B cell (primary cell): ENCODE measurements around the gene CAT. TPM values are rescaled to one million over a fixed set of nuclear protein-coding genes. Genes with fewer than 3 reads are reported as not detected.

Experiments
- ATAC-seq: fragments of 200-7000 bp; cut with Tn5 transposase; one replicate; pipeline ENCODE4 v1.10.0; 2021; ENCODE audit warnings: low read depth, mild to moderate bottlenecking, moderate number of reproducible peaks, moderate library complexity
- CTCF ChIA-PET: fragments of 350-600 bp; sonication (Branson Sonifier 250); formaldehyde crosslinking; loops from one replicate; lab custom pipeline; 2021; ENCODE audit warnings: antibody characterized with exemption, inconsistent platforms; lab: Charles Lee
- POLR2A ChIA-PET: fragments of 350-600 bp; sonication (Branson Sonifier 250); formaldehyde crosslinking; loops from one replicate; lab custom pipeline; 2021; ENCODE audit warnings: antibody characterized with exemption; lab: Charles Lee
- DNase-seq: peaks from one replicate; pipeline ENCODE4 v3.0.0; 2013
- H2AFZ ChIP-seq: 2 replicates; pipeline ENCODE4 v1.6.1; 2012; ENCODE audit warnings: mild to moderate bottlenecking, low read depth, low read length; ENCODE audit not compliant: insufficient read depth, poor library complexity, severe bottlenecking
- H3K27ac ChIP-seq, 2 donors: 1 replicate in 1 of 2; 2 replicates in 1 of 2; pipeline ENCODE4 v1.5.1; 2012 to 2013; ENCODE audit warnings: low read length in 2 of 2, mild to moderate bottlenecking in 2 of 2, moderate library complexity in 1 of 2
- H3K27me3 ChIP-seq, 4 experiments: fragments of 200-600 bp in 1 of 4; sonication (generic) in 1 of 4; replicated peaks in 1 of 4; 1 replicate in 2 of 4; 2 replicates in 2 of 4; pipeline versions ENCODE4 v1.6.1 to v1.7.0; 2013 to 2016; ENCODE audit warnings: low read length in 3 of 4, mild to moderate bottlenecking in 2 of 4, mixed read lengths in 1 of 4, moderate library complexity in 1 of 4; ENCODE audit not compliant: insufficient read depth in 4 of 4, control insufficient read depth in 3 of 4; ENCODE audit errors: control extremely low read depth in 1 of 4
- H3K36me3 ChIP-seq, 2 experiments: replicated peaks in 1 of 2; 1 replicate in 1 of 2; 2 replicates in 1 of 2; pipeline versions ENCODE4 v1.6.1 to v1.7.1; 2013; ENCODE audit warnings: low read length in 1 of 2; ENCODE audit not compliant: insufficient read depth in 2 of 2, control insufficient read depth in 1 of 2; ENCODE audit errors: control extremely low read depth in 1 of 2, extremely low read depth in 1 of 2
- H3K4me1 ChIP-seq, 2 donors: fragments of 200-600 bp in 1 of 2; sonication (generic) in 1 of 2; 1 replicate in 1 of 2; 2 replicates in 1 of 2; pipeline versions ENCODE4 v1.5.1 to v1.6.1; 2013 to 2017; ENCODE audit warnings: low read length in 2 of 2; ENCODE audit not compliant: control insufficient read depth in 2 of 2, insufficient read depth in 2 of 2
- H3K4me2 ChIP-seq: replicated peaks from 2 replicates; pipeline ENCODE3; 2012; ENCODE audit warnings: mild to moderate bottlenecking, low read depth, low read length; ENCODE audit not compliant: poor library complexity, severe bottlenecking
- H3K4me3 ChIP-seq, 5 experiments: fragments of 200-600 bp in 1 of 5; sonication (generic) in 1 of 5; 1 replicate in 3 of 5; 2 replicates in 2 of 5; pipeline versions ENCODE4 v1.5.1 to v1.7.0; 2011 to 2016; ENCODE audit warnings: low read length in 4 of 5, mild to moderate bottlenecking in 4 of 5, low read depth in 2 of 5, control low read depth in 1 of 5, moderate library complexity in 1 of 5; ENCODE audit not compliant: insufficient read depth in 1 of 5; ENCODE audit errors: control extremely low read depth in 1 of 5, extremely low read depth in 1 of 5
- H3K79me2 ChIP-seq: fragments of 200-600 bp; sonication (generic); one replicate; pipeline ENCODE4 v1.6.0; 2016; ENCODE audit warnings: low read length; ENCODE audit not compliant: control insufficient read depth, insufficient read depth
- H3K9ac ChIP-seq: fragments of 200-600 bp; sonication (generic); 2 replicates; pipeline ENCODE4 v1.6.1; 2017; ENCODE audit warnings: mild to moderate bottlenecking, low read length, moderate library complexity
- H3K9me3 ChIP-seq, 3 donors: one replicate each; pipeline versions ENCODE4 v1.6.1 to v1.7.1; 2013; ENCODE audit warnings: low read length in 2 of 3; ENCODE audit not compliant: control insufficient read depth in 2 of 3, insufficient read depth in 1 of 3; ENCODE audit errors: control extremely low read depth in 1 of 3
- H4K20me1 ChIP-seq: 2 replicates; pipeline ENCODE4 v1.6.0; 2012; ENCODE audit warnings: mild to moderate bottlenecking, low read length; ENCODE audit not compliant: insufficient read depth, control insufficient read depth, poor library complexity, severe bottlenecking
- H3K27ac Mint-ChIP-seq: one replicate; pipeline ENCODE4 v1.8.0; 2021; ENCODE audit warnings: mixed read lengths
- H3K27me3 Mint-ChIP-seq: one replicate; pipeline ENCODE4 v1.8.0; 2021; ENCODE audit warnings: mixed read lengths
- H3K4me1 Mint-ChIP-seq: one replicate; pipeline ENCODE4 v1.8.0; 2021; ENCODE audit warnings: mixed read lengths
- H3K4me3 Mint-ChIP-seq: one replicate; pipeline ENCODE4 v1.8.0; 2021; ENCODE audit warnings: mixed read lengths
- H3K9me3 Mint-ChIP-seq: one replicate; pipeline ENCODE4 v1.8.0; 2022; ENCODE audit warnings: mixed read lengths; ENCODE audit not compliant: insufficient read depth
- EZH2 ChIP-seq: IDR thresholded peaks from 2 replicates; pipeline ENCODE4 v1.6.1; 2012; ENCODE audit warnings: borderline replicate concordance, low read depth, mild to moderate bottlenecking, moderate library complexity, low read length; ENCODE audit not compliant: insufficient read depth, poor library complexity, severe bottlenecking
- whole genome bisulfite sequencing: methylation state at CpG from one replicate; pipeline ENCODE4 v1.1.5; 2013; ENCODE audit warnings: missing lambda C conversion rate; ENCODE audit not compliant: insufficient coverage; 5-methylcytosine and 5-hydroxymethylcytosine counted together
- intact Hi-C: fragments of 100-400 bp; cut with micrococcal nuclease; formaldehyde crosslinking; loops from one replicate; pipeline ENCODE4 v1.10.0; 2022
- polyA plus RNA-seq: library from polyadenylated mRNA; depleted of rRNA; stranded (reverse); fragments of >200 nt; gene quantifications from 2 replicates; pipeline ENCODE4 v1.2.3, GENCODE V29; 2012
- total RNA-seq, 2 donors: library from RNA; stranded (reverse); fragments of 120-200 nt in 1 of 2; gene quantifications; 1 replicate in 1 of 2; 2 replicates in 1 of 2; pipeline versions ENCODE4 v1.2.3 to v1.2.4, GENCODE V29; 2013 to 2022
- TF ChIP-seq, protein P1 (sequence below): fragments of 200-600 bp; IDR thresholded peaks from one replicate; pipeline ENCODE4 v1.8.0; 2022; ENCODE audit warnings: antibody characterized with exemption, mild to moderate bottlenecking

The CAT gene
- total and polyA plus RNA-seq, 2 donors (not counting 1 experiment from before 2014, with no cell fraction given), result 83.2 to 91.7 TPM

DNA sequence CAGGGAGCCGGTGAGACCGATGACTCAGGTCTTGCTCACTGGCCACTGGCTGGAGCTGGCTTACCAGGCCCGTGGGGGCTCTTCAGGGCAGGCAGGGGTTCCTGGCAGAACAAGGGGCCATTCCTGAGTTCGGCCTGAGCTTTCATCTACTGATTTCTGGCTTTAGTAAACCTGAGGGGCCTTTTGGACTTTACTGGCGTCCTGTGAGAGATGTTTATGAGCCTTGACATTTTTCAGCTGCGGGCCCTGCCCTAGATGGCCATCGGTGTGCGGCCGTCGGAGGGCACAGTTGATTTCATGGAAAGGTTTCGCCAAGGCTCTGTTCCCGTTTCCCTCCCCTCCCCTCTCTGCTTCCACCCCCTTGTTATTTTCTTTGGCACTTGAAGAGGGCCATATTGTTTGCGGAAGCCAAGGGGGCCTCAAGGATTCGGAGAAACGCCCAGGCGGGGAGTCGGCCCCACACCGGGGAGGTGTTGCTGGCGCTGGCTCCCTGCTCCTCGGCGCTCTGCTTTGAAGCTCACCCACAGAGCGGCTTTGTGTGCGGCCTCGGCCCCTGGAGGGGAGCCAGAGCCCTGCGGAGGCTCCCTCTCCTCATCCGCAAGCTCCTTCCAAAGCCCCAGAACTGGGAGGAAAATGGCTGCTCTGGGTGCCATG lies 57.1 kb downstream of the CAT start:
- no peak overlapping the region for H3K4me2 ChIP-seq
- Mint-ChIP-seq H3K27me3 (peaks cover 4% of the 10 kb centered on the region), H3K4me3 (no peak overlapping the region), H3K4me1 (no peaks in the 10 kb centered on the region), H3K9me3 (no peaks in the 10 kb centered on the region), H3K27ac (no peak overlapping the region)
- no peak overlapping the region for H3K27ac ChIP-seq
- H3K27me3 ChIP-seq, result no peaks in the 10 kb centered on the region
- WGBS, result 89% methylated on average over 21 of the region's 26 CpGs
- no peak overlapping the region for H2AFZ ChIP-seq
- H3K9ac ChIP-seq, result no peak overlapping the region
- H4K20me1 ChIP-seq, result no peaks in the 10 kb centered on the region
- ATAC-seq (no peak), DNase-seq (no peak)
- POLR2A ChIA-PET, result no interaction called here
- H3K4me1 ChIP-seq, result no peaks in the 10 kb centered on the region
- H3K9me3 ChIP-seq, result no peaks in the 10 kb centered on the region
- CTCF ChIA-PET, result interaction anchor here (1.6 kb wide), 1 partner anchor 8 kb away, joined by 3 read pairs; no protein-coding TSS in a partner anchor
- intact Hi-C loops, result no loop called here
- no peaks in the 10 kb centered on the region for H3K36me3 ChIP-seq
- no peaks in the 10 kb centered on the region for H3K79me2 ChIP-seq
- TF ChIP-seq, protein P1, sequence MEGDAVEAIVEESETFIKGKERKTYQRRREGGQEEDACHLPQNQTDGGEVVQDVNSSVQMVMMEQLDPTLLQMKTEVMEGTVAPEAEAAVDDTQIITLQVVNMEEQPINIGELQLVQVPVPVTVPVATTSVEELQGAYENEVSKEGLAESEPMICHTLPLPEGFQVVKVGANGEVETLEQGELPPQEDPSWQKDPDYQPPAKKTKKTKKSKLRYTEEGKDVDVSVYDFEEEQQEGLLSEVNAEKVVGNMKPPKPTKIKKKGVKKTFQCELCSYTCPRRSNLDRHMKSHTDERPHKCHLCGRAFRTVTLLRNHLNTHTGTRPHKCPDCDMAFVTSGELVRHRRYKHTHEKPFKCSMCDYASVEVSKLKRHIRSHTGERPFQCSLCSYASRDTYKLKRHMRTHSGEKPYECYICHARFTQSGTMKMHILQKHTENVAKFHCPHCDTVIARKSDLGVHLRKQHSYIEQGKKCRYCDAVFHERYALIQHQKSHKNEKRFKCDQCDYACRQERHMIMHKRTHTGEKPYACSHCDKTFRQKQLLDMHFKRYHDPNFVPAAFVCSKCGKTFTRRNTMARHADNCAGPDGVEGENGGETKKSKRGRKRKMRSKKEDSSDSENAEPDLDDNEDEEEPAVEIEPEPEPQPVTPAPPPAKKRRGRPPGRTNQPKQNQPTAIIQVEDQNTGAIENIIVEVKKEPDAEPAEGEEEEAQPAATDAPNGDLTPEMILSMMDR, result no peak
- TF ChIP-seq EZH2, result no peak
- H3K4me3 ChIP-seq, result no peak overlapping the region

DNA sequence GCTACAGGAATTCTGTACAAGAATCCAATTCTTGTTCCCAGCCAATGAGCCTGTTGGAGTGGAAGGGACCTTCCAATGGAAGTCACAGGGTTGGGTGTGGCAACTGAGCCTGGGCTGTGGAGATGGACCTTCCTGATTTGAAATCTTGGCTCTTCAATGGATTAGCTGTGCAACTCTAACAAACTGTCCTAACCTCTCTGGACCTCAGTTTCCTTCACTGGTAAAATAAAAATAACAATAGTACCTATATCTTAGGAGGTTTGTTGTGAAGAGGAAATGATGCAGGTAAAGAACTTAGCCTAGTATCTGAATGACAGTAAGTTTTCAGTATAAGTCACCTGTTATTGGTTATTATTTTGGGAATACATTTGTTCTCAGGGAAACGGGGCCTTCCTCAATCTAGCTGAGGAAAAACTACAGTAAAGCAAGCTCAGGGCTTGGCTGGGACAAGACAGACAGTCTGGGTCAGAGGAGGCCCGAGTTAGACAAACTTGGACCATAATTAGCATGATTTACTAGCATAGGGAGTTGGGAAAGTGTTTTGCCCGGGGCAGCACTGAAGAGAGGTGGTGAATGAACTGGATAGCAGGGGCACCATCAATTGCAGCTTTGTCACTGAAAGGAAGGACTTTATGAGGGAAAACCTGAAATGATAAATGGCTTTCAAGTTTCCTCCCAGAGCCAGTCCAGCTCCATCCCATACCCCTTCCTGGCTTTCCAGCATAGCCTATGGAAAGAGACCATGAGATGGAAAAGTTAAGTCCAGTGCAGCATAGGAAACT lies 61.2 kb downstream of the CAT start:
- Mint-ChIP-seq H3K4me3 (no peak overlapping the region), H3K9me3 (no peaks in the 10 kb centered on the region), H3K27ac (no peak overlapping the region), H3K4me1 (no peaks in the 10 kb centered on the region), H3K27me3 (peaks cover 4% of the 10 kb centered on the region)
- no peak for DNase-seq
- ATAC-seq, result no peak
- Histone ChIP-seq H3K9ac (no peak overlapping the region), H3K9me3 (no peaks in the 10 kb centered on the region), H3K4me3 (no peak overlapping the region), H2AFZ (no peak overlapping the region), H3K27me3 (no peaks in the 10 kb centered on the region), H3K4me1 (no peaks in the 10 kb centered on the region), H3K27ac (no peak overlapping the region), H4K20me1 (no peaks in the 10 kb centered on the region), H3K79me2 (no peaks in the 10 kb centered on the region), H3K36me3 (no peaks in the 10 kb centered on the region), H3K4me2 (no peak overlapping the region)
- ChIA-PET CTCF (interaction anchor here (0.7 to 1.7 kb wide), 3 partner anchors 7 to 46 kb away, joined by 3 to 4 read pairs (median 4); no protein-coding TSS in a partner anchor), POLR2A (no interaction called here)
- WGBS, result 87% methylated on average over 3 of the region's 3 CpGs
- intact Hi-C loops, result no loop called here
- no peak for TF ChIP-seq EZH2
- TF ChIP-seq, protein P1, result no peak
